ENCODE data around the gene SORCS3. TPM values are rescaled to one million over a fixed set of nuclear protein-coding genes. Genes with fewer than 3 reads are reported as not detected.

SORCS3 gene
- total and polyA plus RNA-seq, 9 of the 15 experiments (the other 6 are each of a cell fraction or from before 2014, with no cell fraction given) = not detected

DNA sequence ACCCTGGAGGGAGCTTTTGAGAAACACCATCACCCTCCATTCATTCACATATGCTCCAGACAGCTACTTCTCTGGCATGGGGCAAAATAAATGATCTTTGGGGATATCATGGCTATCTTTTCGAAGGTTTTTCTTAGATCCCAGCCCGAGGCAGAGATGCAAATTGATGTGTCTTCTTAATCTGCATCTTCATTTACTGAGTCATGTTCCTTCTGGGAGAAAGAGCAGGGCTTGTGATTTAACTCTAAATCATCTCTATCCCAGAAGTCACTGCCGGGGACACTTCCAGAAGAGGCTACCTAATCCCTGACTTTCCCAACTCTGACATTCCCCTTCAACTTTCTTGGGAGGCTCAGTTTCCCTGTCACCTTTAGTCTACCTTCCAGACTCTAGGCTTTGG is 90.1 kb downstream of the SORCS3 start:
- Histone ChIP-seq H3K9me3 (replicated peaks; ENCODE audit: control insufficient read depth, insufficient read depth, low read depth, low read length) (no peaks in the 10 kb centered on the region), H3K36me3 (ENCODE audit: control insufficient read depth, insufficient read depth, low read length) (no peaks in the 10 kb centered on the region), H2AFZ (ENCODE audit: low read depth, low read length) (no peak overlapping the region), H3K9ac (ENCODE audit: insufficient read depth in 1 of 2, low read depth in 2 of 2, low read length in 2 of 2) (no peak overlapping the region), H3K4me2 (ENCODE audit: insufficient read depth, low read length) (no peak overlapping the region), H3K27me3 (ENCODE audit: control insufficient read depth in 2 of 2, insufficient read depth in 2 of 2, low read length in 2 of 2) (no peaks in the 10 kb centered on the region), H3K9me1 (ENCODE audit: control insufficient read depth, insufficient read depth, low read length) (no peaks in the 10 kb centered on the region), H3K4me3 (no peak overlapping the region), H4K20me1 (replicated peaks; ENCODE audit: control insufficient read depth, insufficient read depth, low read length) (no peaks in the 10 kb centered on the region), H3K27ac (ENCODE audit: extremely low read depth, low read depth, low read length) (no peak overlapping the region), H3K4me1 (replicated peaks in 1 of 2; ENCODE audit: control insufficient read depth in 2 of 2, insufficient read depth in 2 of 2, low read length in 2 of 2) (no peaks in the 10 kb centered on the region), H3K79me2 (ENCODE audit: control insufficient read depth, insufficient read depth, low read length) (no peaks in the 10 kb centered on the region)
- POLR2A ChIA-PET = no interaction called here
- no TSS peak for BruUV-seq (replicated peaks)
- TF ChIP-seq ZNF253 (CRISPR knock-in tag; conservative IDR thresholded peaks at IDR 0.05) = no peak
- TF ChIP-seq, protein P1, sequence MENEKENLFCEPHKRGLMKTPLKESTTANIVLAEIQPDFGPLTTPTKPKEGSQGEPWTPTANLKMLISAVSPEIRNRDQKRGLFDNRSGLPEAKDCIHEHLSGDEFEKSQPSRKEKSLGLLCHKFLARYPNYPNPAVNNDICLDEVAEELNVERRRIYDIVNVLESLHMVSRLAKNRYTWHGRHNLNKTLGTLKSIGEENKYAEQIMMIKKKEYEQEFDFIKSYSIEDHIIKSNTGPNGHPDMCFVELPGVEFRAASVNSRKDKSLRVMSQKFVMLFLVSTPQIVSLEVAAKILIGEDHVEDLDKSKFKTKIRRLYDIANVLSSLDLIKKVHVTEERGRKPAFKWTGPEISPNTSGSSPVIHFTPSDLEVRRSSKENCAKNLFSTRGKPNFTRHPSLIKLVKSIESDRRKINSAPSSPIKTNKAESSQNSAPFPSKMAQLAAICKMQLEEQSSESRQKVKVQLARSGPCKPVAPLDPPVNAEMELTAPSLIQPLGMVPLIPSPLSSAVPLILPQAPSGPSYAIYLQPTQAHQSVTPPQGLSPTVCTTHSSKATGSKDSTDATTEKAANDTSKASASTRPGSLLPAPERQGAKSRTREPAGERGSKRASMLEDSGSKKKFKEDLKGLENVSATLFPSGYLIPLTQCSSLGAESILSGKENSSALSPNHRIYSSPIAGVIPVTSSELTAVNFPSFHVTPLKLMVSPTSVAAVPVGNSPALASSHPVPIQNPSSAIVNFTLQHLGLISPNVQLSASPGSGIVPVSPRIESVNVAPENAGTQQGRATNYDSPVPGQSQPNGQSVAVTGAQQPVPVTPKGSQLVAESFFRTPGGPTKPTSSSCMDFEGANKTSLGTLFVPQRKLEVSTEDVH (IDR thresholded peaks at IDR 0.05; ENCODE audit: low read depth, partially characterized antibody) = no peak
- no peak for TF ChIP-seq TFAM (CRISPR knock-in tag; conservative IDR thresholded peaks at IDR 0.05)
- ATAC-seq = no peak
- in situ Hi-C loops (cut with MboI) (no loop called here), intact Hi-C loops (cut with micrococcal nuclease) (no loop called here)
- CTCF ChIA-PET (ENCODE audit: low intra/inter-chr PET ratio) = no interaction called here
- DNase-seq (ENCODE audit: extremely low read depth in 1 of 4, low spot score in 3 of 4) = no peak
- no peak for FAIRE-seq
- 0% methylated on average over 2 of the region's 3 CpGs for WGBS (ENCODE audit: insufficient coverage, low coverage, missing lambda C conversion rate)

DNA sequence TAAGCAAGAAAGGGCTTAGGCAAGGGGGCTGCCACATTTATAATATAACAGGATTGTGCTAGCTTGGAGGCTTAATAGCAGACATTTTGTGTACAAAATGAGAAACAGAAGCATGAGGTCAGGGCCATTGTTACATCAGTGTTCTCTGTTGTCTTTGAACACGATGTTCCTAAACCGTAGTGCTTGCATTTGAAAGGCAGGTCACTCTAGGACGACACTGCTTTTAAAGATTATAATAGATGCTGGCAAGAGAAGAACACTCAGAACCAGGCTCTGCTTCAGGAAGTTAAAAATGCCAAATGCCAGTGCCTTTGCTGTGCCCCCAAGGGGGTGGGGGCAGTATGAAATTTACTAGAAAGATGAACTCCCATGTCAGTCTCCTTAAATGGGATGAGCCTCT is 91.1 kb downstream of the SORCS3 start:
- in situ Hi-C loops (cut with MboI) = no loop called here
- Histone ChIP-seq H2AFZ (ENCODE audit: low read depth, low read length) (no peak overlapping the region), H3K27ac (ENCODE audit: extremely low read depth, low read depth, low read length) (no peak overlapping the region), H3K27me3 (ENCODE audit: control insufficient read depth in 2 of 2, insufficient read depth in 2 of 2, low read length in 2 of 2) (no peaks in the 10 kb centered on the region), H3K4me2 (ENCODE audit: insufficient read depth, low read length) (no peak overlapping the region), H3K4me1 (replicated peaks in 1 of 2; ENCODE audit: control insufficient read depth in 2 of 2, insufficient read depth in 2 of 2, low read length in 2 of 2) (no peaks in the 10 kb centered on the region), H3K79me2 (ENCODE audit: control insufficient read depth, insufficient read depth, low read length) (no peaks in the 10 kb centered on the region), H3K4me3 (no peak overlapping the region), H3K36me3 (ENCODE audit: control insufficient read depth, insufficient read depth, low read length) (no peaks in the 10 kb centered on the region), H3K9me1 (ENCODE audit: control insufficient read depth, insufficient read depth, low read length) (no peaks in the 10 kb centered on the region), H4K20me1 (replicated peaks; ENCODE audit: control insufficient read depth, insufficient read depth, low read length) (no peaks in the 10 kb centered on the region), H3K9me3 (replicated peaks; ENCODE audit: control insufficient read depth, insufficient read depth, low read depth, low read length) (no peaks in the 10 kb centered on the region), H3K9ac (ENCODE audit: insufficient read depth in 1 of 2, low read depth in 2 of 2, low read length in 2 of 2) (no peak overlapping the region)
- ChIA-PET CTCF (ENCODE audit: low intra/inter-chr PET ratio) (no interaction called here), POLR2A (interaction anchor here (0.6 kb wide), 1 partner anchor 406 kb away, joined by 4 read pairs; no protein-coding TSS in a partner anchor)
- ATAC-seq = no peak
- no peak for FAIRE-seq
- no TSS peak for BruUV-seq (replicated peaks)
- TF ChIP-seq CBFB (CRISPR knock-in tag; IDR thresholded peaks at IDR 0.05) (no peak), ZZZ3 (IDR thresholded peaks at IDR 0.05) (no peak), FOXM1 (IDR thresholded peaks at IDR 0.05; ENCODE audit: low read depth) (no peak), FOXM1 (CRISPR knock-in tag; IDR thresholded peaks at IDR 0.05; ENCODE audit: low read depth) (no peak), PHF20 (IDR thresholded peaks at IDR 0.05; ENCODE audit: partially characterized antibody) (no peak), CREB1 (IDR thresholded peaks at IDR 0.05) (no peak), CREB1 (CRISPR knock-in tag; IDR thresholded peaks at IDR 0.05) (no peak), ASH1L (IDR thresholded peaks at IDR 0.05; ENCODE audit: borderline replicate concordance, low read depth, partially characterized antibody) (no peak), ZNF561 (CRISPR knock-in tag; conservative IDR thresholded peaks at IDR 0.05) (no peak), HIVEP1 (CRISPR knock-in tag; IDR thresholded peaks at IDR 0.05) (no peak)
- WGBS (ENCODE audit: insufficient coverage, low coverage, missing lambda C conversion rate) = 0% methylated on average over 3 of the region's 3 CpGs
- no peak for DNase-seq (ENCODE audit: extremely low read depth in 1 of 4, low spot score in 3 of 4)
- intact Hi-C loops (cut with micrococcal nuclease) = no loop called here

Data from K562 (cell line).